ENCODE results near the gene GRIK4.

DNA sequence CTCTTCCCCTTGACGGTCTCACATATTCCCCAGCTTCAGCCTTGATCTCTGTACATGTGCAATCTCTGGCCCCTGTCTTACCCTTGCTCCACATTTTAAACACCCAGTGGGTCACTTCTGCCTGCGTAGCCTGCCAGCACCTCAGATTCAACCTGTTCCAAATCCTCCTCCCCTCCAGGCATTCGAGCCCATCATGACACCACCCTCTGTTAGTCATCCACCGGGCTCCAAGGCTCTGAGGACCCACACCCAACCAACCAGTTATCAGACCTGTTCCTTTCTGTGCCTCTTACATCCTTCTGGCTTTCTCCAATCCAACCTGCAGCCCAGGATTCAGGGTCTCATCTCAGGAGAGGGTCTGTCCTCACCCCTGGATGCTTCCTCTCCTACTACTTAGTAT lies 392.6 kb downstream of the GRIK4 start:
- TF ChIP-seq, protein P1, sequence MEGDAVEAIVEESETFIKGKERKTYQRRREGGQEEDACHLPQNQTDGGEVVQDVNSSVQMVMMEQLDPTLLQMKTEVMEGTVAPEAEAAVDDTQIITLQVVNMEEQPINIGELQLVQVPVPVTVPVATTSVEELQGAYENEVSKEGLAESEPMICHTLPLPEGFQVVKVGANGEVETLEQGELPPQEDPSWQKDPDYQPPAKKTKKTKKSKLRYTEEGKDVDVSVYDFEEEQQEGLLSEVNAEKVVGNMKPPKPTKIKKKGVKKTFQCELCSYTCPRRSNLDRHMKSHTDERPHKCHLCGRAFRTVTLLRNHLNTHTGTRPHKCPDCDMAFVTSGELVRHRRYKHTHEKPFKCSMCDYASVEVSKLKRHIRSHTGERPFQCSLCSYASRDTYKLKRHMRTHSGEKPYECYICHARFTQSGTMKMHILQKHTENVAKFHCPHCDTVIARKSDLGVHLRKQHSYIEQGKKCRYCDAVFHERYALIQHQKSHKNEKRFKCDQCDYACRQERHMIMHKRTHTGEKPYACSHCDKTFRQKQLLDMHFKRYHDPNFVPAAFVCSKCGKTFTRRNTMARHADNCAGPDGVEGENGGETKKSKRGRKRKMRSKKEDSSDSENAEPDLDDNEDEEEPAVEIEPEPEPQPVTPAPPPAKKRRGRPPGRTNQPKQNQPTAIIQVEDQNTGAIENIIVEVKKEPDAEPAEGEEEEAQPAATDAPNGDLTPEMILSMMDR (IDR thresholded peaks at IDR 0.05; ENCODE audit: extremely low read depth in 1 of 2, insufficient read depth in 1 of 2, low read depth in 1 of 2, low read length in 2 of 2): no peak
- no peak for TF ChIP-seq POLR2AphosphoS5 (IDR thresholded peaks at IDR 0.05; ENCODE audit: insufficient read depth, low read depth, low read length)
- TF ChIP-seq GATA2 (IDR thresholded peaks at IDR 0.05; ENCODE audit: insufficient read depth, insufficient read length, low read depth, low read length): no peak
- TF ChIP-seq POLR2A (IDR thresholded peaks at IDR 0.05; ENCODE audit: low read depth, low read length): no peak
